GM19467 (cell line): Measurements from ENCODE around the gene RBM33.

Experiments used
- ATAC-seq: cut with Tn5 transposase; IDR thresholded peaks from one replicate; pipeline ENCODE4 v1.9.1; 2021; ENCODE audit warnings: mild to moderate bottlenecking, moderate library complexity; ENCODE audit not compliant: unreplicated experiment

Gene RBM33

GRCh38 chr7:155792315-155792960 lies 148.0 kb downstream of the RBM33 start:
- no peak for ATAC-seq

DNA sequence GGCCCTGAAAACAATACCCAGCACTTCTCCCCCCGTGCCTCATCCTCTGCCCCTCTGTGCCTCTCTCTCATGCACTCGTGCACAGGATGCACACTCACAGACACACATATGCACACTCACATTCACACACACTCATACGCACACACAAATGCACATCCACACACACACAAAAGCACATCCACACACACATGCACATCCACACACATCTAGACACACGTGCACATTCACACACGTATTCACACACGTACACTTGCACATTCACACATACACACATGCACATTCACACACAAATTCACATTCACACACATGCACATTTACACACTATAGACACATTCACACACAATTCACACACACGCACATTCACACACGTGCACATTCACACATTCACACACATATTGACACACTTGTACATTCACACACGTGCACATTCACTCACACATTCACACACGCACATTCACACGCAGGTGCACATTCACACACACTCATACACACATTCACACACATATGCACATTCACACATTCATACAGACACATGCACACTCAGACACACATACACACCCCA lies 148.6 kb downstream of the RBM33 start:
- no peak for ATAC-seq

DNA sequence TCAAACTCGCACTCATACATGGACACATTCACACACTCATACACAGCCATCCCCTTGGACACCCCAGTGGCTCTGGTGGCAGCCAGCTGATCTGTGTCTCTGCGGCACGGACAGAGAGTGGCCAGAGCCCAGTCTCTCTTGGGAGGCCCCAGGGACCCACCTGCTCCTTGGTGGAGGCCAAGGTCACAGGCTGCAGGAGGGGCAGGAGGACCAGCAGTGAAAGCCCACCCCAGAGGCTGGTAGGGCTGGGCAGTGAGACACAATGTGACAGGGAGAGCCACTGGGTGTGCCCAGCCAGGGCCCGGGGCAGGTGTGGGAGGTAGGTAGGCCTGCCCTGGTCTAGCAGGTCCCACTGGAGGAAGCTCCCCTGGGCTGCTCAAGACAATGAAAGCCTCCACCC lies 149.3 kb downstream of the RBM33 start:
- no peak for ATAC-seq

DNA sequence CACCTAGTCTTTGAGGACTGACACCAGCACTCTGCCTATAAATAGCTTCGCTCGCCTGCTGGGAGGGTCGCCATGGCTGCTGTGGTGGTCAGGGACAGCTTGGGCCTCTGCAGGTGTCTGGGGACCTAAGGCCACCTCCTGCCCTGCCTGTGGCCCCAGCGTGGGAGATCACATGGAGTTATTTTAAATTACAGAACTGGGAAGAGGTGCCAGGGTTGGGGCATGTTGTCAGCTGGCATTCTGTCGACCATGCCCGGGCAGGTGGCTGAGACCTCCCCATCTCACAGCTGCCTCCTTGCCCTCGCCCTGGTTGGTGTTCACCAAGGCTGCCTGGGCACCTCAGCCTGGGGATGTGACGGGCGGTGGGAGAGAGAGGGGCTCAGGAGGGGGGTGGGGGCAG lies 149.7 kb downstream of the RBM33 start:
- ATAC-seq: no peak

DNA sequence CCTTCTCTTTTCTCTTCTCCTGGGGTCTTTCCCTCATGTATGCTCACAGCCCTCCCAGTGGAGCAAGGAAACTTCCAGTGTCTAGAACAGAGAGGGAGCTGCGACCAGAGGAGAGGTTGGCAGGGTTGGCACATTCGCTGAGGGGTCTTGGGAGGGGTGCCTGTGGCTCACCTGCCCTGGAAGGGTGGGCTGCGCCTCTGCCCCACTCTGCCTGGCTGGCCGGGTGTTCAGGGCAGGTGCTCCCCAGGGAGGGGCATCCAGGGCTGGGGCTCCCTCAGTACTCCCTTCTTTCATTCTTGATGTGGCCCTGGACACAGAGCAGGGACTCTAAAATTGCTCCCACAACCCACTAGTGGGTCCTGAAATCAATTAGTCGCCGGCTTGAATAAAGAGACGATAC lies 150.9 kb downstream of the RBM33 start:
- no peak for ATAC-seq

GRCh38 chr7:155795951-155796350 lies 151.5 kb downstream of the RBM33 start:
- ATAC-seq: no peak

DNA sequence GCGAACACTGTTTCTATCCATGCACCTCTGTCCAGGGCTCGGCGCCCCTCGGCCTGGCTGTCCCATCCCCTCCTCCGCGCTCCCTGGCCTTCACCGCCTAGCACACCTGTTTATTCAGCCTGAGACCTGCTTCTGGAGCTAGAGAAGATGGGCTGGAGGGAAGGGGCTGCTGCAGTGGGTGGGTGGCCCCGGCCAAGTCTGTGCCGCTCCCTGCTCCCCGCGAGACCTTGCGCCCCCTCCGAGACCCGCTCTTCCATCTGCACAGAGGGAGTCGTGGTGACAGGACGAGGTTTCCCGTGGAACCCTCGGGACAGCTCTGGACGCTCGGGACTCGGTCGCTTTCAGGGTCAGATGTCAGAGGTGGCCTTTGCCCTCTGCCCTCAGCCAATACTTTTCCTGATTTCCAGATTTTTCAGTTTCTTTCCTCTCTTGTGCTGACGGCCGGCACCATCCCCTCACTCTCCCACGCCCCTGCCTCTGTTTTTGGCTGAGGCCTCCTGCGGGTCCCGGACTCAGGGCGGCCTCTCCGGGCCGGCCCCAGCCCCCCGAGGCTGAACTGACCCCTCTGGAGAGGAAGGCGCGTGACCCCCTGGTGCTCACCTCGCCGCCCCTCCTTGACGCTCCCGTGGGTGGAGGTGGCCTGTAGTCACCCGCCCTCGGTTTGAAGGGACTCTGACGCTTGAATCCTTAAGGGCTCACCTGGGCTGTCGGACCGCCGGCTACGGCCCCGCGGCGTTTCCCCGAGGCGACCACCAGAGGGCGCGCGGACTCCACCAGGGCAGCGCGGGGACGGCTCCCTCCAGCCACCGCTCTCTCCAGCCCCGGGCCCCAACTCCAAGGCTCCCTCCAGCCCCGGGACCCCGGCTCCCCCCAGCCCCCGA lies 152.2 kb downstream of the RBM33 start:
- ATAC-seq: peak; percentile 66

DNA sequence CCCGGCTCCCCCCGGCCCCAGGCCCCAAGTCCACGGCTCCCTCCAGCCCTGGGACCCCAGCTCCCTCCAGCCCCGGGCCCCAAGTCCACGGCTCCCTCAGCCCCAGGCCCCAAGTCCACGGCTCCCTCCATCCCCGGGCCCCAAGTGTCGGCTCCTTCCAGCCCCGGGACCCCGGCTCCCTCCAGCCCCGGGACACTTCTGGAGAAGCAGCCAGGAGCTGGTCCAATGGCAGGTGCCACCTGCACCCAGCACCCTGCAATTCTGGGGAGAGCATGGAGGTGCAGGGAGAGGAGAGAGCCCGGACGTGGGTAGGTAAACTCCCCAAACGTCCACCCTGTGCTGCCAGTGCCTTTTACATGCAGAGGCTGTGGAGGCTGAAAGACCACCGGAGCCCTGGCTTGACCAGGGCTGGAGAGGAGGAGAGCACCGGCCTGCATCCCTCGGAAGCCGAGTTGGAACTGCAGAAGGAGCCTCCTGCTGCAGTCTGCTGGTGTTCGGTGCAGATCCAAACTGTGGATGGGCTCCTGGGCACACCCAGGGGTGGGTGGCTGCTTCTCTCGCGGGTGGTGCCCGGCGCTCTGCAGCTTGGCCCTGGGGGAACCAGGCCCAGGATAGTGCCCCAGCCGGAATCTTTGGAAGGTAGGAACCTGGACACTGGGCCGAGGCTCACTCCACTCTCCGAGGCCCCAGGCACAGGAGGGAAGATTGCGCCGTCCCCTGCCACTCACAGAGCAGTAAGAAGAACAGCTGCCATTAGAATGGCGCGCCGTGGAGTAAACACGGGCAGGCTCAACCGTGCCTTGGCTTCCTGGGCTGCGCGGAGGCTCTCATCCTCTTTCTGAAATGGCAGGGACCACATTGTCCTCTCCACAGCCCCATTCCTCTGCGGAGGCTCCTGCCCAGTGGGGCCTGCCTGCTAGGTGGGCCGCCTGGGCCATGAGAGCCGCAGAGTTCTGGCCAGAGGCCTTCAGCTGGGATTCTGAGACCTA lies 153.1 kb downstream of the RBM33 start:
- ATAC-seq: no peak

GRCh38 chr7:155798673-155799439 lies 154.4 kb downstream of the RBM33 start:
- ATAC-seq: no peak

DNA sequence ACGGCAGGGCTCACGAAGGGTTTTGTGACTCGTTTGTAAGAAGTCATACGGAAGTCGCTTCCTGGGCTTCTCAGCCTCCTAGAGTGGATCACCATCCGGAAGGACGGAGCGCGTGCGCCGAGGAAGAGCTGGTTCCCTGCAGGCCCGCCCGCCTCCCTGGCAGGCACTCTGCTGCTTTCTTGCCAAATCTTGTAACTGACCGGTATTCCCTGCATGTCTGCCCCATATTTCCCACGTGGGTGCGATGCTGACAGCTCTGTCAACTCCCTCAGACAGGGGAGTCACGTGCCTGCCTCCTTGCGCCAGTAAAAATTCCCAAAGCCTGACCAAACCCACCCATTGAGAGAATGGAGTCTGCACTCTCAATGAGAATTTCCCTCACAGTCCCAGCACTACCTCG lies 155.1 kb downstream of the RBM33 start:
- no peak for ATAC-seq

DNA sequence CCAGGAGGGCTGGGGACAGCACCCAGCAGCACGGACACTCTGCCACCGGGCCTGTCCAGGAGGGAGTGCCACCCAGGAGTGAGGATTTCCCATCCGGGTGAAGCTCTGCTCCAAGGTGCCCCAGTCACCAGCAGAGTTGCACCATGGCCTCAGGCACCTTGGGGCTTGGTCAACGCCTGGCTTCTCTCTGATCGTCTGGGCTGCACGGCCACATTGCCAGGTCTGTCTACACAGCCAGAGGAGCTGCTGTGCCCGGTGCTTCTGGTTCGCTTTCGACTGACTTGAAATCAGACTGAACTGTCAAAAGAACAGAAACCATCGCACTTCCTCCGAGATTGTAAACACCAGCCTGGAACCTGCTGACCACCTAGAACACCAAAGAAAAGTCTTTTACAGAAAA lies 155.8 kb downstream of the RBM33 start:
- no peak for ATAC-seq

DNA sequence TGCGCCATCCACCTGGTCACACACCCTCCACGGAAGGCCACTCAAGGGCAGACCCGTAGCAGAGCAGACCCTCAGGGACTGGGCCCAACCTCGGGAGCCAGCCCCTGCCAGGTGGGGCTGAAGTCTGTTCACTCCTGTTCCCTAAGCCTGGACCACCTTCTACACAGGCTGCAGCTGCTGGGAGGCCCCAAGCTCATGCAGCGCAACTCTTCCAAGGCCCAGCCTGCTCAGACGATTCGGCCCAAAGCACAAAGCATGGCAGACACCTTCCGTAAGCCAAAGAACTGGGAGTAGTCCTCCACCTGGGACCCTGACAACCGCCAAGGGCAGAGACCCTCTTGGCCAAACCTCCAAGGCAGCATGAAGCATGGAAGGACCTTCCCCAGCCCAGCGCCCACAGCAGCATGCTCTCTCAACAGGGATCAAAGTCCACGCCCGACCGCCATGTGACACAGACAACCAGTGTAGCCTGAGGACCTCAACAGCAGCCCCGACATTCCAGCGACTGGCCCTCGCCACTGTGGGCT lies 156.3 kb downstream of the RBM33 start:
- ATAC-seq: no peak

DNA sequence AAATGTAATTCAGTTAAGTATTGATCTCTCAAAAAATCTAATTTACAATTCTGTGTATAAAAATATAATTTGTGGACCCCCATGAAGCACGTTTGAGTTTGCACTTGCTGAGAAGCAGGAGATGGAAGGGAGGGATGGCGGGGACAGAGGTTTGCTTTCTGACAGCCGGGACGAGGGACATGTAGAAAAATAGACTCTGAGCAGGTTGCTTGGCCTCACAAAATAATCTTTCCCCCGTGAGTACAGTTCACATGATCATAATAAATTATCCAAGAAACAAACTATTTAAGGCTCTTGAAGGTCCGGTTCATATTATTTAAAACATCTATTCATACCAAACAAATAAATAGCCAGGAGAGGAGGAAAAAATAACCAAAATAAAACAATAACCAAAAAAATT lies 157.8 kb downstream of the RBM33 start:
- ATAC-seq: no peak

DNA sequence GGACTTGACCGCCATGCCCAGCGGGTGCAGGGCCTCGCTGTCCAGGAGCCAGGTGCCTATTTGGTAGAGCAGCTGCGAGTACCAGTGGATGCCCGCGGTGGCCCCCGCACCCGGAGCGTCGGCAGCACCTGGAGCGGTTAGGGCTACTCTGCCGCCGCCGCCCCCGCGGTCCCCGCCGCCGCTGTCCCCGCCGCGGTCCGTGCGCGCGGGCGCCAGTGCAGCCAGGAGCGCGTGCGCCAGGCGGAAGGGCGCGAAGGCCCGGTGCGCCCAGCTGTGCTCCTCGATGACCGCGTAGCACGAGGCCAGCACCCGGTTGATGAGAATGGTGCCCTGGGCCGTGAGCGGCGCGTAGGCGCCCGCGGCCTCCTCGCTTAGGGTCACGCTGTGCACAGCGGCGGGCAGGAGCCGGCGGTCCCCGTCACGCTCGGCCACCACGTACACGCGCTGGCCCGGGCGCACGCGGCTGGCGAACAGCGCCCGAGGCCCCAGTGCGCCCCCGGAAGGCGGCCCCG lies 158.5 kb downstream of the RBM33 start:
- ATAC-seq: no peak

- no peak for ATAC-seq
Observed at GRCh38 chr7:155803418-155804376, 159.2 kb downstream of the RBM33 start.

DNA sequence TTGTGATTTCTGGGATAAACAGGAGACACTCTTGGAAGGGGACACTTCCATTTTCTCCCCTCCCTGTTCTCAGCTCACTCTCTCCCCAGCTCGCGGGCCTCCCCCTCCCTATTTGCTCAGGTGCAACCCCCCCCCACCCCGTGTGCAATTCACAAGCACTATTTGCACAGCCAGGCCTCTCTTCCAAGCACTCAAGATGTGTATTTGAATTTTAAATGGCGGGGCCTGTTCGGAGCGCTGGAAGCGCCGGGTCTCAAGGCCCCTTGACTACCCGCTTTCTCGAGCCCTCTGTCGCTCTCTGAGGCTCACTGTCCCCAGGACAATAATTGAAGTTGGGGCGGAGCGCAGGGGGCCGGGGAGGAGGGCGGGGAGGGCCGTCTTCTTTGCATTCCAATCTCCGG lies 160.0 kb downstream of the RBM33 start:
- no peak for ATAC-seq

DNA sequence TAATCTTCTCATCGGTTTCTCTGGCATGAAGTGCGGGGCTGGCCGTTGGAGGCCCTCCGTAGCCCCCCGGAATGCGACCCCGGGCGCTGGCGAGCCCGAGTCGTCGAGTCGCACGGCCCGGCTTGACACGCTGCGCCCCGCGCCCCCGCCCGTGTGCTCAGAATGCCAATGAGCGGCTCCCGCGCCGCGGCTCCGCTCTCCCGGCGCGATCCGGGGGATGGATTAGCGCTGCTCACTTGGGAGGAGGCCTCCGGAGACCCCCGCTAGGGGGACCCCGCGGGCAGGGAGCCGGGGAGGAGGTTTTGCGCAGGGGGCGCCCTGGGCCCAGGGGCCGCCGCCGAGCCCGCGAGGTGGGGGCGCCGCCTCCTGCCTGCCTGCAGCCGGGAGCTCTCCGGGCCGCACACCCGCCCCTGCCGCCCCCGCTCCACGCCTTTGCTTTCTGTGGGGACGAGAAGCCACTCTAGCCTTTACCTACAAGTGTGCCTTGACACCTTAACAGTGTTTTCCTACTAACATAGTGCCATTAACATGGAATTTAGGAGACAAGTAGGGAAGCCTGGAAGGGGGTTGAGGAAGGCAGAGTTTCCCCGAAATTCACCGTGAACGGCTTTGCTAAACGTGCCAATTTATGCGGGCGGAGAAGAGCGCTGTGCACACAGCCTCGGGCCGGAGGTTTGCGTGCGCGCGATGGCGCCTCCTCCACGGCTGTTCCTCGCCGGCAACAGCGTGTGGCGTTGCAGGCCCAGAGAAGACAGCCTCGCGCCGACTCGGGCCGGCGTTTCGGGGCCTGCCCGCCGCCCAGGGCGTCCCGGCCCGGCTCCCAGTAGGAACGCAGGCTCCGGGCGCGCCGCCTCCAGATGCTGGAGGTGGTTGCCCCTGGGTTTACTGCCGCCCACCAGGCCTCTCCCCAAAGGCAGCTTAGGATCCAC lies 160.7 kb downstream of the RBM33 start:
- peak; percentile 42 for ATAC-seq

- ATAC-seq: no peak
Observed at GRCh38 chr7:155805826-155806095, 161.3 kb downstream of the RBM33 start.
